SK-N-SH (cell line): ENCODE results near the gene GNS.

Experiments used
- CTCF ChIP-seq: fragments of 200-600 bp; sonication (generic); IDR thresholded peaks from 2 replicates; pipeline ENCODE4 v1.6.1; 2017; ENCODE audit warnings: antibody characterized with exemption, mild to moderate bottlenecking, moderate library complexity
- EP300 ChIP-seq, 2 experiments: IDR thresholded peaks; 2 replicates each; pipeline versions ENCODE4 v1.4.0 to v1.6.1; 2012; ENCODE audit warnings: borderline replicate concordance in 1 of 2, low read depth in 1 of 2, low read length in 1 of 2
- EZH2phosphoT487 ChIP-seq: fragments of 200-600 bp; sonication (generic); IDR thresholded peaks from 2 replicates; pipeline ENCODE4 v1.6.1; 2017; ENCODE audit warnings: low read depth, mixed run types, mild to moderate bottlenecking, antibody characterized with exemption, moderate library complexity, borderline replicate concordance
- NFIC ChIP-seq: IDR thresholded peaks from 2 replicates; pipeline ENCODE4 v1.4.0; 2012; ENCODE audit warnings: borderline replicate concordance
- NRF1 ChIP-seq: IDR thresholded peaks from 2 replicates; pipeline ENCODE4 v1.6.1; 2012; ENCODE audit warnings: low read depth, mild to moderate bottlenecking, low read length
- PBX3 ChIP-seq: IDR thresholded peaks from 2 replicates; pipeline ENCODE4; 2012
- POLR2AphosphoS5 ChIP-seq: IDR thresholded peaks from 2 replicates; pipeline ENCODE4 v1.6.1; 2012; ENCODE audit warnings: low read depth, low read length
- RCOR1 ChIP-seq: fragments of 150-350 bp; IDR thresholded peaks from 2 replicates; pipeline ENCODE4 v1.6.1; 2017; ENCODE audit warnings: antibody characterized with exemption, low read length
- RFX5 ChIP-seq: IDR thresholded peaks from 2 replicates; pipeline ENCODE4 v1.6.1; 2012; ENCODE audit warnings: mild to moderate bottlenecking, improper control_type of control experiment, low read length
- TAF1 ChIP-seq: IDR thresholded peaks from 2 replicates; pipeline ENCODE4 v1.6.1; 2012; ENCODE audit warnings: low read depth, mild to moderate bottlenecking, low read length, moderate library complexity, borderline replicate concordance
- YY1 ChIP-seq: IDR thresholded peaks from 2 replicates; pipeline ENCODE4 v1.4.0; 2012; ENCODE audit warnings: low read depth, mild to moderate bottlenecking
- ZBTB33 ChIP-seq: IDR thresholded peaks from 2 replicates; pipeline ENCODE4 v1.4.0; 2012; ENCODE audit warnings: low read depth, borderline replicate concordance
- TF ChIP-seq, protein P1 (sequence below): fragments of 150-350 bp; IDR thresholded peaks from 2 replicates; pipeline ENCODE4 v1.6.1; 2017; ENCODE audit warnings: antibody characterized with exemption, low read length, low read depth, borderline replicate concordance
- TF ChIP-seq, protein P2 (sequence below): fragments of 150-350 bp; IDR thresholded peaks from 2 replicates; pipeline ENCODE4 v1.6.1; 2016; ENCODE audit warnings: mild to moderate bottlenecking, low read depth, low read length

GRCh38 chr12:64671681-64672080 is 87.5 kb downstream of the GNS start:
- no peak for TF ChIP-seq YY1
- TF ChIP-seq CTCF = no peak
- no peak for TF ChIP-seq PBX3
- TF ChIP-seq, protein P1, sequence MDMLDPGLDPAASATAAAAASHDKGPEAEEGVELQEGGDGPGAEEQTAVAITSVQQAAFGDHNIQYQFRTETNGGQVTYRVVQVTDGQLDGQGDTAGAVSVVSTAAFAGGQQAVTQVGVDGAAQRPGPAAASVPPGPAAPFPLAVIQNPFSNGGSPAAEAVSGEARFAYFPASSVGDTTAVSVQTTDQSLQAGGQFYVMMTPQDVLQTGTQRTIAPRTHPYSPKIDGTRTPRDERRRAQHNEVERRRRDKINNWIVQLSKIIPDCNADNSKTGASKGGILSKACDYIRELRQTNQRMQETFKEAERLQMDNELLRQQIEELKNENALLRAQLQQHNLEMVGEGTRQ = no peak
- TF ChIP-seq RFX5 = no peak
- no peak for TF ChIP-seq RCOR1
- no peak for TF ChIP-seq NFIC
- no peak for TF ChIP-seq EZH2phosphoT487
- no peak for TF ChIP-seq EP300 (IDR thresholded peaks at IDR 0.05; ENCODE audit: borderline replicate concordance in 1 of 2, low read depth in 1 of 2, low read length in 1 of 2)
- TF ChIP-seq POLR2AphosphoS5 = no peak
- TF ChIP-seq ZBTB33 = no peak
- TF ChIP-seq, protein P2, sequence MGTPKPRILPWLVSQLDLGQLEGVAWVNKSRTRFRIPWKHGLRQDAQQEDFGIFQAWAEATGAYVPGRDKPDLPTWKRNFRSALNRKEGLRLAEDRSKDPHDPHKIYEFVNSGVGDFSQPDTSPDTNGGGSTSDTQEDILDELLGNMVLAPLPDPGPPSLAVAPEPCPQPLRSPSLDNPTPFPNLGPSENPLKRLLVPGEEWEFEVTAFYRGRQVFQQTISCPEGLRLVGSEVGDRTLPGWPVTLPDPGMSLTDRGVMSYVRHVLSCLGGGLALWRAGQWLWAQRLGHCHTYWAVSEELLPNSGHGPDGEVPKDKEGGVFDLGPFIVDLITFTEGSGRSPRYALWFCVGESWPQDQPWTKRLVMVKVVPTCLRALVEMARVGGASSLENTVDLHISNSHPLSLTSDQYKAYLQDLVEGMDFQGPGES = no peak
- TF ChIP-seq NRF1 = no peak
- TF ChIP-seq TAF1 = no peak
